SK-N-SH (cell line): ENCODE results near the gene DBP. TPM values are rescaled to one million over a fixed set of nuclear protein-coding genes. Genes with fewer than 3 reads are reported as not detected.
"Not testable (repeated sequence)": the region's sequence is repeated elsewhere in the genome, so short reads cannot be mapped to it uniquely, and the experiment has no call there.

Experiments used
- CTCF ChIA-PET: fragments of 300-600, 350-600 bp; formaldehyde crosslinking; extraction: SDS; loops from one replicate; lab custom pipeline; 2021; lab: Yijun Ruan, JAX
- POLR2A ChIA-PET: fragments of 350-600 bp; sonication (Branson Sonifier 250); formaldehyde crosslinking; extraction: SDS; loops from one replicate; lab custom pipeline; 2020; ENCODE audit warnings: antibody characterized with exemption, inconsistent platforms; lab: Yijun Ruan, JAX
- DNase-seq: peaks from one replicate; pipeline ENCODE4 v3.0.0; 2012
- H2AFZ ChIP-seq: fragments of 200-600 bp; sonication (generic); 2 replicates; pipeline ENCODE4 v1.8.1; 2016; ENCODE audit warnings: antibody characterized with exemption, mild to moderate bottlenecking, low read depth
- H3F3A ChIP-seq: fragments of 200-600 bp; sonication (generic); replicated peaks from 2 replicates; pipeline ENCODE3; 2016; ENCODE audit warnings: antibody characterized with exemption, mild to moderate bottlenecking; ENCODE audit not compliant: insufficient read depth
- H3K27ac ChIP-seq, 2 experiments: fragments of 200-500 bp in 1 of 2; fragments of 200-600 bp in 1 of 2; sonication (Bioruptor generic) in 1 of 2; sonication (generic), shearing (Covaris generic) in 1 of 2; 2 replicates each; pipeline versions ENCODE4 v1.5.1 to v1.6.1; 2014 to 2016; ENCODE audit warnings: low read depth in 2 of 2, inconsistent platforms in 1 of 2, low read length in 1 of 2, mild to moderate bottlenecking in 1 of 2, mixed read lengths in 1 of 2
- H3K27me3 ChIP-seq: fragments of 200-600 bp; sonication (generic), shearing (Covaris generic); 2 replicates; pipeline ENCODE4 v1.6.1; 2016; ENCODE audit warnings: mixed run types; ENCODE audit not compliant: insufficient read depth
- H3K36me3 ChIP-seq, 2 experiments: fragments of 200-500 bp in 1 of 2; fragments of 200-600 bp in 1 of 2; sonication (Bioruptor generic) in 1 of 2; sonication (generic) in 1 of 2; replicated peaks in 1 of 2; 2 replicates each; pipeline versions ENCODE3 to v1.5.1; 2014 to 2016; ENCODE audit warnings: low read length in 1 of 2, mild to moderate bottlenecking in 1 of 2; ENCODE audit not compliant: insufficient read depth in 2 of 2, control insufficient read depth in 1 of 2
- H3K4me1 ChIP-seq, 2 experiments: fragments of 200-500 bp in 1 of 2; fragments of 200-600 bp in 1 of 2; sonication (Bioruptor generic) in 1 of 2; sonication (generic), shearing (Covaris generic) in 1 of 2; 2 replicates each; pipeline versions ENCODE4 v1.5.1 to v1.6.1; 2014 to 2016; ENCODE audit warnings: low read depth in 1 of 2, low read length in 1 of 2, mixed run types in 1 of 2; ENCODE audit not compliant: insufficient read depth in 2 of 2, control insufficient read depth in 1 of 2
- H3K4me2 ChIP-seq: fragments of 200-600 bp; sonication (generic), shearing (Covaris generic); 2 replicates; pipeline ENCODE4 v1.6.1; 2017; ENCODE audit warnings: mixed run types
- H3K4me3 ChIP-seq, 2 experiments: fragments of 200-500 bp in 1 of 2; fragments of 200-600 bp in 1 of 2; sonication (Bioruptor generic) in 1 of 2; sonication (generic), shearing (Covaris generic) in 1 of 2; 2 replicates each; pipeline versions ENCODE4 v1.5.1 to v1.8.1; 2014 to 2016; ENCODE audit warnings: low read depth in 2 of 2, inconsistent platforms in 1 of 2, low read length in 1 of 2, mild to moderate bottlenecking in 1 of 2, mixed read lengths in 1 of 2, moderate library complexity in 1 of 2
- H3K79me2 ChIP-seq: fragments of 200-600 bp; sonication (generic); 2 replicates; pipeline ENCODE4 v1.8.1; 2017; ENCODE audit warnings: mild to moderate bottlenecking; ENCODE audit not compliant: insufficient read depth
- H3K9ac ChIP-seq: fragments of 200-600 bp; sonication (generic); 2 replicates; pipeline ENCODE4 v1.6.1; 2017; ENCODE audit warnings: mixed run types
- H3K9me2 ChIP-seq: fragments of 200-600 bp; sonication (generic); 2 replicates; pipeline ENCODE4 v1.6.1; 2017; ENCODE audit warnings: mixed run types
- H3K9me3 ChIP-seq: fragments of 200-600 bp; sonication (generic); 2 replicates; pipeline ENCODE4 v1.6.1; 2017; ENCODE audit warnings: mixed run types, mild to moderate bottlenecking, moderate library complexity
- H4K20me1 ChIP-seq: fragments of 200-600 bp; sonication (generic); 2 replicates; pipeline ENCODE4 v1.6.1; 2017; ENCODE audit warnings: mild to moderate bottlenecking, mixed run types; ENCODE audit not compliant: insufficient read depth
- CHD2 ChIP-seq: fragments of 150-350 bp; IDR thresholded peaks from 2 replicates; pipeline ENCODE4 v1.6.1; 2018; ENCODE audit warnings: low read length; ENCODE audit not compliant: partially characterized antibody
- FOXM1 ChIP-seq: IDR thresholded peaks from 2 replicates; pipeline ENCODE4 v1.4.0; 2012; ENCODE audit warnings: low read depth, mild to moderate bottlenecking
- GABPA ChIP-seq: IDR thresholded peaks from 2 replicates; pipeline ENCODE4 v1.4.0; 2012; ENCODE audit warnings: low read depth, mild to moderate bottlenecking
- JUND ChIP-seq: IDR thresholded peaks from 2 replicates; pipeline ENCODE4 v1.4.0; 2012
- MEF2A ChIP-seq: IDR thresholded peaks from 2 replicates; pipeline ENCODE4 v1.4.0; 2012; ENCODE audit warnings: low read depth, borderline replicate concordance
- PBX3 ChIP-seq: IDR thresholded peaks from 2 replicates; pipeline ENCODE4; 2012
- POLR2AphosphoS5 ChIP-seq: IDR thresholded peaks from 2 replicates; pipeline ENCODE4 v1.6.1; 2012; ENCODE audit warnings: low read depth, low read length
- RAD21 ChIP-seq: IDR thresholded peaks from 2 replicates; pipeline ENCODE4 v1.6.1; 2012; ENCODE audit warnings: mild to moderate bottlenecking, low read length
- TCF12 ChIP-seq: IDR thresholded peaks from 2 replicates; pipeline ENCODE4 v1.4.0; 2012
- WGBS: methylation state at CpG from one replicate; pipeline ENCODE4 v1.1.6; 2017; ENCODE audit warnings: low lambda C conversion rate; 5-methylcytosine and 5-hydroxymethylcytosine counted together
- polyA plus RNA-seq, 3 experiments: library from polyadenylated mRNA; depleted of rRNA; stranded (reverse); fragments of >200 nt; gene quantifications; 2 replicates each; pipeline ENCODE4 v1.2.3, GENCODE V29; 2012

DBP gene
- polyA plus RNA-seq, 1 of the 3 experiments (the other 2 are of a cell fraction) = 12.6 TPM

- CTCF ChIA-PET = interaction anchor here (1.3 to 2.0 kb wide), 3 partner anchors 13 to 44 kb away, joined by 3 to 7 read pairs (median 6); partner anchors contain the start of gene CA11
- TF ChIP-seq CHD2 (no peak), MEF2A (no peak), FOXM1 (no peak)
- Histone ChIP-seq H3K27ac (peak overlapping the region; percentile 93 to 96), H3K9ac (0 out of 2 replicates have a peak overlapping the region, but pooled peaks have one; percentile 17), H4K20me1 (no peaks in the 10 kb centered on the region), H3K4me3 (no peak overlapping the region), H3K79me2 (no peaks in the 10 kb centered on the region; the same call in 1 of the 2 replicates), H3K27me3 (no peaks in the 10 kb centered on the region), H3K36me3 (peaks cover 17 to 25% of the 10 kb centered on the region in 2 experiments), H3F3A (peaks cover 30% of the 10 kb centered on the region), H2AFZ (peak overlapping the region; percentile 32; the same call in 1 of the 2 replicates), H3K4me1 (peaks cover 26 to 33% of the 10 kb centered on the region in 2 experiments), H3K9me2 (no peaks in the 10 kb centered on the region), H3K4me2 (peak overlapping the region; percentile 99), H3K9me3 (no peaks in the 10 kb centered on the region)
- DNase-seq = no peak
- 91% methylated on average over 16 of the region's 22 CpGs for WGBS
- POLR2A ChIA-PET = interaction anchor here (0.9 to 1.5 kb wide), 7 partner anchors 9 to 19 kb away, joined by 3 to 13 read pairs (median 5); partner anchors contain the start of genes CA11, FAM83E, RPL18 and SPHK2
Observed at GRCh38 chr19:48633148-48634035, 3.8 kb downstream of the DBP start.

GRCh38 chr19:48632692-48633147, 4.5 kb downstream of the DBP start:
- POLR2A ChIA-PET = interaction anchor here (1.2 kb wide), 2 partner anchors 9 to 18 kb away, joined by 5 read pairs; partner anchors contain the start of gene FAM83E
- no peak for DNase-seq
- Histone ChIP-seq H3K27ac (peak overlapping the region in 1 of 2 experiments; percentile 96; a peak in 3 of 4 replicates), H2AFZ (no peak overlapping the region), H3K9me2 (no peaks in the 10 kb centered on the region), H3K9ac (0 out of 2 replicates have a peak overlapping the region, but pooled peaks have one; percentile 17), H4K20me1 (no peaks in the 10 kb centered on the region), H3F3A (peaks cover 30% of the 10 kb centered on the region), H3K4me2 (peak overlapping the region; percentile 99; the same call in 1 of the 2 replicates), H3K36me3 (peaks cover 17 to 25% of the 10 kb centered on the region in 2 experiments), H3K79me2 (no peaks in the 10 kb centered on the region; the same call in 1 of the 2 replicates), H3K4me1 (peaks cover 25 to 31% of the 10 kb centered on the region in 2 experiments), H3K9me3 (no peaks in the 10 kb centered on the region), H3K4me3 (no peak overlapping the region), H3K27me3 (no peaks in the 10 kb centered on the region)
- CTCF ChIA-PET = interaction anchor here (1.3 kb wide), 1 partner anchor 13 kb away, joined by 3 read pairs; the partner anchor contains the start of gene CA11
- TF ChIP-seq PBX3 = no peak
- TF ChIP-seq POLR2AphosphoS5 = no peak
- no peak for TF ChIP-seq JUND
- no peak for TF ChIP-seq TCF12
- no peak for TF ChIP-seq GABPA
- no peak for TF ChIP-seq RAD21

- H3K9me2 ChIP-seq, H3K9me3 ChIP-seq, DNase-seq, H3K9ac ChIP-seq, H3K79me2 ChIP-seq, H3K27ac ChIP-seq, H4K20me1 ChIP-seq, H2AFZ ChIP-seq, H3K27me3 ChIP-seq, H3K4me3 ChIP-seq: not testable (repeated sequence)
- WGBS = 97% methylated on average over 11 of the region's 11 CpGs
- POLR2A ChIA-PET = interaction anchor here (1.2 kb wide), 2 partner anchors 9 to 18 kb away, joined by 5 read pairs; partner anchors contain the start of gene FAM83E
- Histone ChIP-seq H3K4me2 (peak overlapping the region; percentile 99; the same call in 1 of the 2 replicates), H3K4me1 (peaks cover 25 to 31% of the 10 kb centered on the region in 2 experiments), H3K36me3 (peaks cover 17 to 25% of the 10 kb centered on the region in 2 experiments), H3F3A (peaks cover 30% of the 10 kb centered on the region)
- CTCF ChIA-PET = interaction anchor here (1.3 kb wide), 1 partner anchor 14 kb away, joined by 3 read pairs; the partner anchor contains the start of gene CA11
Observed at GRCh38 chr19:48632286-48632685, 4.9 kb downstream of the DBP start.
